IMR-90 (cell line): ENCODE data around the gene FKBP4.

Experiments
- BHLHE40 ChIP-seq: fragments of 150-350 bp; IDR thresholded peaks from 2 replicates; pipeline ENCODE4 v1.6.1; 2016; ENCODE audit warnings: mild to moderate bottlenecking, low read depth, low read length
- CEBPB ChIP-seq: IDR thresholded peaks from 2 replicates; pipeline ENCODE4 v1.6.1; 2012; ENCODE audit warnings: low read depth, low read length, improper control_type of control experiment
- FOS ChIP-seq: fragments of 150-350 bp; IDR thresholded peaks from 2 replicates; pipeline ENCODE4 v1.6.1; 2016; ENCODE audit warnings: low read depth, low read length
- MAFK ChIP-seq: IDR thresholded peaks from 2 replicates; pipeline ENCODE4 v1.6.1; 2012; ENCODE audit warnings: low read depth, low read length, improper control_type of control experiment
- MXI1 ChIP-seq: IDR thresholded peaks from 2 replicates; pipeline ENCODE4 v1.6.1; 2012; ENCODE audit warnings: low read depth, mild to moderate bottlenecking, low read length, moderate library complexity, borderline replicate concordance
- NFE2L2 ChIP-seq: fragments of 150-350 bp; IDR thresholded peaks from 2 replicates; pipeline ENCODE4 v1.6.1; 2016; ENCODE audit warnings: low read depth, mild to moderate bottlenecking, low read length
- POLR2A ChIP-seq: IDR thresholded peaks from 2 replicates; pipeline ENCODE4 v1.6.1; 2012; ENCODE audit warnings: mild to moderate bottlenecking, low read depth, low read length
- RAD21 ChIP-seq: IDR thresholded peaks from 2 replicates; pipeline ENCODE4 v1.6.1; 2012; ENCODE audit warnings: low read length, improper control_type of control experiment
- RCOR1 ChIP-seq: IDR thresholded peaks from 2 replicates; pipeline ENCODE4 v1.6.1; 2012; ENCODE audit warnings: mild to moderate bottlenecking, low read length, improper control_type of control experiment; ENCODE audit not compliant: insufficient replicate concordance
- RFX5 ChIP-seq: IDR thresholded peaks from 2 replicates; pipeline ENCODE4 v1.8.0; 2012; ENCODE audit warnings: low read depth, mild to moderate bottlenecking, low read length, moderate library complexity
- SMC3 ChIP-seq: fragments of 150-350 bp; IDR thresholded peaks from 2 replicates; pipeline ENCODE4 v1.6.1; 2016; ENCODE audit warnings: low read depth, mild to moderate bottlenecking, antibody characterized with exemption, low read length, moderate library complexity
- USF2 ChIP-seq: fragments of 150-350 bp; IDR thresholded peaks from 2 replicates; pipeline ENCODE4 v1.6.1; 2017; ENCODE audit warnings: mild to moderate bottlenecking, antibody characterized with exemption, low read length, low read depth
- TF ChIP-seq, protein P1 (sequence below): conservative IDR thresholded peaks from 2 replicates; pipeline ENCODE4 v1.5.1; 2012; ENCODE audit warnings: mild to moderate bottlenecking, low read depth, low read length, improper control_type of control experiment
- TF ChIP-seq, protein P2 (sequence below): fragments of 150-350 bp; IDR thresholded peaks from 2 replicates; pipeline ENCODE4 v1.6.1; 2016; ENCODE audit warnings: low read depth, mild to moderate bottlenecking, low read length, moderate library complexity, borderline replicate concordance

DNA sequence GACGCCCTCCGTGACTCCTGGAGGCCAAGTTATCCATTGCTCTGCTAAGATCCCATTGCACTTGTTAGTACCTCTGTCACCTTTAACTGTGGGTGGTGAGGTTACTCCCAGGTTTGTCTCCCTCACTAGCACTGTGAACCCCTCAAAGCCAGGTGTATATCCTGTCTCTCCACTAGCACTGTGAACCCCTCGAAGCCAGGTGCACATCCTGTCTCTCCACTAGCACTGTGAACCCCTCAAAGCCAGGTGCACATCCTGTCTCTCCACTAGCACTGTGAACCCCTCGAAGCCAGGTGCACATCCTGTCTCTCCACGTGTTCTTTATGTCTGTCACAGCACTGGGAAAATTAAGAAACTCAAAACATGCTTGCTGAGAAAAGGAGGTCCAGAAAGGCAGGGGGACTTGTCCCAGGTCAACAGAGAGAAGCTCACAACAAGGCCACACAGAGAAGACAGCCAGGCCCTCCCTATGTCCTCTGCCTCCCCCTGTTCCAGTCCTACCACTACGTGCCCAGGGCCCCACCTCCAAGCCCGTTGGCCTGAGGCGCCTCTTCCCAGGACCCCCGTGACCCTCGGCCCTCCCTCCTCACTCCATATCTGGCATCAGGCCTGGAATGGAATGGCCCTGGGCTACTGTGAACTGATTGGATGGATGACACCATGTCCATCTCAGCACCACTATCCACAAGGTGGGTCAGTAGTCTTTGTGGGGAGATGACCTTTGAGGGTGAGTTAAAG lies 26.4 kb upstream of the FKBP4 start:
- TF ChIP-seq POLR2A = no peak
- TF ChIP-seq, protein P1, sequence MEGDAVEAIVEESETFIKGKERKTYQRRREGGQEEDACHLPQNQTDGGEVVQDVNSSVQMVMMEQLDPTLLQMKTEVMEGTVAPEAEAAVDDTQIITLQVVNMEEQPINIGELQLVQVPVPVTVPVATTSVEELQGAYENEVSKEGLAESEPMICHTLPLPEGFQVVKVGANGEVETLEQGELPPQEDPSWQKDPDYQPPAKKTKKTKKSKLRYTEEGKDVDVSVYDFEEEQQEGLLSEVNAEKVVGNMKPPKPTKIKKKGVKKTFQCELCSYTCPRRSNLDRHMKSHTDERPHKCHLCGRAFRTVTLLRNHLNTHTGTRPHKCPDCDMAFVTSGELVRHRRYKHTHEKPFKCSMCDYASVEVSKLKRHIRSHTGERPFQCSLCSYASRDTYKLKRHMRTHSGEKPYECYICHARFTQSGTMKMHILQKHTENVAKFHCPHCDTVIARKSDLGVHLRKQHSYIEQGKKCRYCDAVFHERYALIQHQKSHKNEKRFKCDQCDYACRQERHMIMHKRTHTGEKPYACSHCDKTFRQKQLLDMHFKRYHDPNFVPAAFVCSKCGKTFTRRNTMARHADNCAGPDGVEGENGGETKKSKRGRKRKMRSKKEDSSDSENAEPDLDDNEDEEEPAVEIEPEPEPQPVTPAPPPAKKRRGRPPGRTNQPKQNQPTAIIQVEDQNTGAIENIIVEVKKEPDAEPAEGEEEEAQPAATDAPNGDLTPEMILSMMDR = no peak
- no peak for TF ChIP-seq BHLHE40
- no peak for TF ChIP-seq MAFK
- no peak for TF ChIP-seq RAD21
- TF ChIP-seq RFX5 = no peak
- no peak for TF ChIP-seq SMC3
- no peak for TF ChIP-seq USF2
- TF ChIP-seq FOS = no peak
- TF ChIP-seq, protein P2, sequence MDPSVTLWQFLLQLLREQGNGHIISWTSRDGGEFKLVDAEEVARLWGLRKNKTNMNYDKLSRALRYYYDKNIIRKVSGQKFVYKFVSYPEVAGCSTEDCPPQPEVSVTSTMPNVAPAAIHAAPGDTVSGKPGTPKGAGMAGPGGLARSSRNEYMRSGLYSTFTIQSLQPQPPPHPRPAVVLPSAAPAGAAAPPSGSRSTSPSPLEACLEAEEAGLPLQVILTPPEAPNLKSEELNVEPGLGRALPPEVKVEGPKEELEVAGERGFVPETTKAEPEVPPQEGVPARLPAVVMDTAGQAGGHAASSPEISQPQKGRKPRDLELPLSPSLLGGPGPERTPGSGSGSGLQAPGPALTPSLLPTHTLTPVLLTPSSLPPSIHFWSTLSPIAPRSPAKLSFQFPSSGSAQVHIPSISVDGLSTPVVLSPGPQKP = no peak
- TF ChIP-seq NFE2L2 = no peak
- no peak for TF ChIP-seq CEBPB
- no peak for TF ChIP-seq MXI1
- TF ChIP-seq RCOR1 = no peak
